WTC11 (cell line): ENCODE data around the gene AGR3.

Experiments
- HMGA2 ChIP-seq: fragments of 250-450 bp; sonication (Bioruptor Pico); IDR thresholded peaks from 2 replicates; pipeline ENCODE4 v1.4.0; 2021; ENCODE audit warnings: mild to moderate bottlenecking, moderate library complexity
- JAZF1 ChIP-seq: fragments of 250-450 bp; sonication (Bioruptor Pico); IDR thresholded peaks from 2 replicates; pipeline ENCODE4 v1.9.0; 2021; ENCODE audit warnings: moderate library complexity, mild to moderate bottlenecking, inconsistent platforms
- NR1H2 ChIP-seq: sonication (generic); formaldehyde crosslinking; IDR thresholded peaks from 2 replicates; pipeline ENCODE4 v1.9.0; 2021; ENCODE audit warnings: mild to moderate bottlenecking, moderate library complexity, missing genetic modification reagents
- ZNF121 ChIP-seq: sonication (generic); formaldehyde crosslinking; IDR thresholded peaks from 2 replicates; pipeline ENCODE4 v1.8.0; 2023; ENCODE audit warnings: missing genetic modification reagents
- TF ChIP-seq, protein P1 (sequence below): fragments of 200-600 bp; IDR thresholded peaks from 2 replicates; pipeline ENCODE4 v1.8.0; 2022; ENCODE audit warnings: antibody characterized with exemption
- TF ChIP-seq, protein P2 (sequence below): sonication (generic); formaldehyde crosslinking; IDR thresholded peaks from 2 replicates; pipeline ENCODE4 v1.8.1; 2022; ENCODE audit warnings: low read depth, missing genetic modification reagents, borderline replicate concordance
- TF ChIP-seq, protein P3 (sequence below): sonication (generic); formaldehyde crosslinking; IDR thresholded peaks from 2 replicates; pipeline ENCODE4 v1.8.0; 2022; ENCODE audit warnings: mild to moderate bottlenecking, missing genetic modification reagents

- TF ChIP-seq JAZF1 (CRISPR knock-in tag) (no peak), ZNF121 (no peak), NR1H2 (CRISPR knock-in tag) (no peak), HMGA2 (CRISPR knock-in tag) (no peak)
- TF ChIP-seq, protein P1, sequence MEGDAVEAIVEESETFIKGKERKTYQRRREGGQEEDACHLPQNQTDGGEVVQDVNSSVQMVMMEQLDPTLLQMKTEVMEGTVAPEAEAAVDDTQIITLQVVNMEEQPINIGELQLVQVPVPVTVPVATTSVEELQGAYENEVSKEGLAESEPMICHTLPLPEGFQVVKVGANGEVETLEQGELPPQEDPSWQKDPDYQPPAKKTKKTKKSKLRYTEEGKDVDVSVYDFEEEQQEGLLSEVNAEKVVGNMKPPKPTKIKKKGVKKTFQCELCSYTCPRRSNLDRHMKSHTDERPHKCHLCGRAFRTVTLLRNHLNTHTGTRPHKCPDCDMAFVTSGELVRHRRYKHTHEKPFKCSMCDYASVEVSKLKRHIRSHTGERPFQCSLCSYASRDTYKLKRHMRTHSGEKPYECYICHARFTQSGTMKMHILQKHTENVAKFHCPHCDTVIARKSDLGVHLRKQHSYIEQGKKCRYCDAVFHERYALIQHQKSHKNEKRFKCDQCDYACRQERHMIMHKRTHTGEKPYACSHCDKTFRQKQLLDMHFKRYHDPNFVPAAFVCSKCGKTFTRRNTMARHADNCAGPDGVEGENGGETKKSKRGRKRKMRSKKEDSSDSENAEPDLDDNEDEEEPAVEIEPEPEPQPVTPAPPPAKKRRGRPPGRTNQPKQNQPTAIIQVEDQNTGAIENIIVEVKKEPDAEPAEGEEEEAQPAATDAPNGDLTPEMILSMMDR = no peak
- TF ChIP-seq, protein P2, sequence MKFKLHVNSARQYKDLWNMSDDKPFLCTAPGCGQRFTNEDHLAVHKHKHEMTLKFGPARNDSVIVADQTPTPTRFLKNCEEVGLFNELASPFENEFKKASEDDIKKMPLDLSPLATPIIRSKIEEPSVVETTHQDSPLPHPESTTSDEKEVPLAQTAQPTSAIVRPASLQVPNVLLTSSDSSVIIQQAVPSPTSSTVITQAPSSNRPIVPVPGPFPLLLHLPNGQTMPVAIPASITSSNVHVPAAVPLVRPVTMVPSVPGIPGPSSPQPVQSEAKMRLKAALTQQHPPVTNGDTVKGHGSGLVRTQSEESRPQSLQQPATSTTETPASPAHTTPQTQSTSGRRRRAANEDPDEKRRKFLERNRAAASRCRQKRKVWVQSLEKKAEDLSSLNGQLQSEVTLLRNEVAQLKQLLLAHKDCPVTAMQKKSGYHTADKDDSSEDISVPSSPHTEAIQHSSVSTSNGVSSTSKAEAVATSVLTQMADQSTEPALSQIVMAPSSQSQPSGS (CRISPR knock-in tag) = no peak
- TF ChIP-seq, protein P3, sequence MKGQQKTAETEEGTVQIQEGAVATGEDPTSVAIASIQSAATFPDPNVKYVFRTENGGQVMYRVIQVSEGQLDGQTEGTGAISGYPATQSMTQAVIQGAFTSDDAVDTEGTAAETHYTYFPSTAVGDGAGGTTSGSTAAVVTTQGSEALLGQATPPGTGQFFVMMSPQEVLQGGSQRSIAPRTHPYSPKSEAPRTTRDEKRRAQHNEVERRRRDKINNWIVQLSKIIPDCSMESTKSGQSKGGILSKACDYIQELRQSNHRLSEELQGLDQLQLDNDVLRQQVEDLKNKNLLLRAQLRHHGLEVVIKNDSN (CRISPR knock-in tag) = no peak
Measured at GRCh38 chr7:16914771-16915170, 33.0 kb upstream of the AGR3 start.
